ENCODE data around the gene SINHCAF. TPM values are rescaled to one million over a fixed set of nuclear protein-coding genes. Genes with fewer than 3 reads are reported as not detected.

SINHCAF gene
- total and polyA plus RNA-seq, 2 donors (not counting 1 experiment from before 2014, with no cell fraction given): 13.2 to 16.4 TPM

GRCh38 chr12:31343139-31343538 lies 17.2 kb upstream of the SINHCAF start:
- Histone ChIP-seq H3K79me2 (ENCODE audit: control insufficient read depth, insufficient read depth, low read length) (no peaks in the 10 kb centered on the region), H3K4me3 (replicated peaks in 1 of 4; ENCODE audit: control extremely low read depth in 1 of 4, insufficient read depth in 1 of 4, low read depth in 3 of 4, low read length in 4 of 4) (no peak overlapping the region), H3K9ac (ENCODE audit: insufficient read depth, low read length) (no peak overlapping the region), H3K36me3 (ENCODE audit: control insufficient read depth, insufficient read depth, low read length) (no peaks in the 10 kb centered on the region), H3K27me3 (ENCODE audit: control insufficient read depth, insufficient read depth, low read length) (no peaks in the 10 kb centered on the region), H3K9me3 (ENCODE audit: control insufficient read depth, insufficient read depth, low read depth, low read length) (no peaks in the 10 kb centered on the region), H3K4me1 (ENCODE audit: control insufficient read depth, extremely low read depth, insufficient read depth, low read length) (no peaks in the 10 kb centered on the region), H2AFZ (ENCODE audit: low read length) (no peak overlapping the region), H4K20me1 (ENCODE audit: control insufficient read depth, extremely low read depth, insufficient read depth, low read length) (no peaks in the 10 kb centered on the region), H3K27ac (ENCODE audit: insufficient read depth, low read length) (no peak overlapping the region), H3K4me2 (ENCODE audit: extremely low read depth, insufficient read depth, low read length) (no peak overlapping the region)
- no peak for DNase-seq (ENCODE audit: low read depth in 2 of 2)
- TF ChIP-seq EZH2 (IDR thresholded peaks at IDR 0.05; ENCODE audit: low read length, missing control alignments) (no peak), CTCF (conservative IDR thresholded peaks at IDR 0.05 in 1 of 2, IDR thresholded peaks at IDR 0.05 in 1 of 2; ENCODE audit: low read depth in 1 of 2, low read length in 2 of 2) (no peak)

- no peak for TF ChIP-seq EZH2 (IDR thresholded peaks at IDR 0.05; ENCODE audit: low read length, missing control alignments)
- no peak for TF ChIP-seq CTCF (conservative IDR thresholded peaks at IDR 0.05 in 1 of 2, IDR thresholded peaks at IDR 0.05 in 1 of 2; ENCODE audit: low read depth in 1 of 2, low read length in 2 of 2)
- no peak for DNase-seq (ENCODE audit: low read depth in 2 of 2)
Measured at GRCh38 chr12:31342286-31342685, 16.3 kb upstream of the SINHCAF start.

GRCh38 chr12:31339831-31340622 lies 14.1 kb upstream of the SINHCAF start:
- H3K4me3 ChIP-seq (replicated peaks in 1 of 4; ENCODE audit: control extremely low read depth in 1 of 4, insufficient read depth in 1 of 4, low read depth in 3 of 4, low read length in 4 of 4): no peak overlapping the region
- no peak overlapping the region for H3K27ac ChIP-seq (ENCODE audit: insufficient read depth, low read length)
- no peaks in the 10 kb centered on the region for H4K20me1 ChIP-seq (ENCODE audit: control insufficient read depth, extremely low read depth, insufficient read depth, low read length)
- H3K27me3 ChIP-seq (ENCODE audit: control insufficient read depth, insufficient read depth, low read length): no peaks in the 10 kb centered on the region
- H2AFZ ChIP-seq (ENCODE audit: low read length): no peak overlapping the region
- H3K9ac ChIP-seq (ENCODE audit: insufficient read depth, low read length): no peak overlapping the region
- H3K9me3 ChIP-seq (ENCODE audit: control insufficient read depth, insufficient read depth, low read depth, low read length): no peaks in the 10 kb centered on the region
- H3K79me2 ChIP-seq (ENCODE audit: control insufficient read depth, insufficient read depth, low read length): no peaks in the 10 kb centered on the region
- no peak overlapping the region for H3K4me2 ChIP-seq (ENCODE audit: extremely low read depth, insufficient read depth, low read length)
- DNase-seq (ENCODE audit: low read depth in 2 of 2): no peak
- no peaks in the 10 kb centered on the region for H3K4me1 ChIP-seq (ENCODE audit: control insufficient read depth, extremely low read depth, insufficient read depth, low read length)
- no peaks in the 10 kb centered on the region for H3K36me3 ChIP-seq (ENCODE audit: control insufficient read depth, insufficient read depth, low read length)
- TF ChIP-seq CTCF (conservative IDR thresholded peaks at IDR 0.05 in 1 of 2, IDR thresholded peaks at IDR 0.05 in 1 of 2; ENCODE audit: low read depth in 1 of 2, low read length in 2 of 2): no peak
- TF ChIP-seq EZH2 (IDR thresholded peaks at IDR 0.05; ENCODE audit: low read length, missing control alignments): no peak

More at GRCh38 chr12:31342286-31342685, 16.3 kb upstream of the SINHCAF start:
- Histone ChIP-seq H3K79me2 (ENCODE audit: control insufficient read depth, insufficient read depth, low read length) (no peaks in the 10 kb centered on the region), H3K27ac (ENCODE audit: insufficient read depth, low read length) (no peak overlapping the region), H3K4me2 (ENCODE audit: extremely low read depth, insufficient read depth, low read length) (no peak overlapping the region), H3K9ac (ENCODE audit: insufficient read depth, low read length) (no peak overlapping the region), H3K9me3 (ENCODE audit: control insufficient read depth, insufficient read depth, low read depth, low read length) (no peaks in the 10 kb centered on the region), H3K4me1 (ENCODE audit: control insufficient read depth, extremely low read depth, insufficient read depth, low read length) (no peaks in the 10 kb centered on the region), H2AFZ (ENCODE audit: low read length) (no peak overlapping the region), H3K27me3 (ENCODE audit: control insufficient read depth, insufficient read depth, low read length) (no peaks in the 10 kb centered on the region), H4K20me1 (ENCODE audit: control insufficient read depth, extremely low read depth, insufficient read depth, low read length) (no peaks in the 10 kb centered on the region), H3K36me3 (ENCODE audit: control insufficient read depth, insufficient read depth, low read length) (no peaks in the 10 kb centered on the region), H3K4me3 (replicated peaks in 1 of 4; ENCODE audit: control extremely low read depth in 1 of 4, insufficient read depth in 1 of 4, low read depth in 3 of 4, low read length in 4 of 4) (no peak overlapping the region)
